ENCODE data around the gene BARHL2.

The BARHL2 gene

GRCh38 chr1:90711696-90712095 lies 5.4 kb downstream of the BARHL2 start:
- no peaks in the 10 kb centered on the region for H4K20me1 ChIP-seq (ENCODE audit: insufficient read depth, low read length)
- H3K9me2 ChIP-seq (replicated peaks; ENCODE audit: insufficient read depth, low read length) = no peaks in the 10 kb centered on the region
- no peaks in the 10 kb centered on the region for H3F3A ChIP-seq (ENCODE audit: insufficient read depth, low read length)
- no peak overlapping the region for H2AFZ ChIP-seq (ENCODE audit: low read length)
- no peak overlapping the region for H3K4me2 ChIP-seq (ENCODE audit: low read depth, low read length)
- DNase-seq = no peak
- H3K4me1 ChIP-seq (ENCODE audit: low read length) = no peaks in the 10 kb centered on the region
- no peaks in the 10 kb centered on the region for H3K36me3 ChIP-seq (replicated peaks; ENCODE audit: insufficient read depth, low read length)
- H3K4me3 ChIP-seq (ENCODE audit: low read length) = no peak overlapping the region
- no peak overlapping the region for H3K27ac ChIP-seq (ENCODE audit: low read length)
- H3K9ac ChIP-seq (ENCODE audit: low read length) = no peak overlapping the region
- no peaks in the 10 kb centered on the region for H3K79me2 ChIP-seq (ENCODE audit: low read length)
- H3K27me3 ChIP-seq (replicated peaks; ENCODE audit: insufficient read depth, low read length) = no peaks in the 10 kb centered on the region
- no peaks in the 10 kb centered on the region for H3K9me3 ChIP-seq (replicated peaks; ENCODE audit: insufficient read depth, low read length)
- TF ChIP-seq CTCF (IDR thresholded peaks at IDR 0.05; ENCODE audit: low read length) (no peak), EZH2phosphoT487 (IDR thresholded peaks at IDR 0.05; ENCODE audit: low read length) (no peak), EZH2 (optimal IDR thresholded peaks at IDR 0.05; ENCODE audit: low read depth, low read length) (no peak)

GRCh38 chr1:90710579-90711536 lies 6.2 kb downstream of the BARHL2 start:
- H3K9me3 ChIP-seq (replicated peaks; ENCODE audit: insufficient read depth, low read length) = no peaks in the 10 kb centered on the region
- H3K9me2 ChIP-seq (replicated peaks; ENCODE audit: insufficient read depth, low read length) = no peaks in the 10 kb centered on the region
- H4K20me1 ChIP-seq (ENCODE audit: insufficient read depth, low read length) = no peaks in the 10 kb centered on the region
- H3F3A ChIP-seq (ENCODE audit: insufficient read depth, low read length) = no peaks in the 10 kb centered on the region
- no peaks in the 10 kb centered on the region for H3K36me3 ChIP-seq (replicated peaks; ENCODE audit: insufficient read depth, low read length)
- H3K4me3 ChIP-seq (ENCODE audit: low read length) = no peak overlapping the region
- no peak overlapping the region for H3K27ac ChIP-seq (ENCODE audit: low read length)
- TF ChIP-seq EZH2 (optimal IDR thresholded peaks at IDR 0.05; ENCODE audit: low read depth, low read length) (no peak), EZH2phosphoT487 (IDR thresholded peaks at IDR 0.05; ENCODE audit: low read length) (no peak), CTCF (IDR thresholded peaks at IDR 0.05; ENCODE audit: low read length) (no peak)
- H2AFZ ChIP-seq (ENCODE audit: low read length) = no peak overlapping the region
- H3K9ac ChIP-seq (ENCODE audit: low read length) = no peak overlapping the region
- H3K4me2 ChIP-seq (ENCODE audit: low read depth, low read length) = no peak overlapping the region
- no peaks in the 10 kb centered on the region for H3K79me2 ChIP-seq (ENCODE audit: low read length)
- no peak for DNase-seq
- no peaks in the 10 kb centered on the region for H3K4me1 ChIP-seq (ENCODE audit: low read length)
- H3K27me3 ChIP-seq (replicated peaks; ENCODE audit: insufficient read depth, low read length) = no peaks in the 10 kb centered on the region

GRCh38 chr1:90709535-90709934 lies 7.6 kb downstream of the BARHL2 start:
- Histone ChIP-seq H2AFZ (ENCODE audit: low read length) (no peak overlapping the region), H3K36me3 (replicated peaks; ENCODE audit: insufficient read depth, low read length) (no peaks in the 10 kb centered on the region), H3K4me2 (ENCODE audit: low read depth, low read length) (no peak overlapping the region), H3K9me2 (replicated peaks; ENCODE audit: insufficient read depth, low read length) (no peaks in the 10 kb centered on the region), H3K9ac (ENCODE audit: low read length) (no peak overlapping the region), H3K4me3 (ENCODE audit: low read length) (no peak overlapping the region), H3K27me3 (replicated peaks; ENCODE audit: insufficient read depth, low read length) (no peaks in the 10 kb centered on the region), H3K4me1 (ENCODE audit: low read length) (no peaks in the 10 kb centered on the region), H3K27ac (ENCODE audit: low read length) (no peak overlapping the region), H3K79me2 (ENCODE audit: low read length) (no peaks in the 10 kb centered on the region), H4K20me1 (ENCODE audit: insufficient read depth, low read length) (no peaks in the 10 kb centered on the region), H3F3A (ENCODE audit: insufficient read depth, low read length) (no peaks in the 10 kb centered on the region), H3K9me3 (replicated peaks; ENCODE audit: insufficient read depth, low read length) (no peaks in the 10 kb centered on the region)
- no peak for TF ChIP-seq EZH2phosphoT487 (IDR thresholded peaks at IDR 0.05; ENCODE audit: low read length)
- TF ChIP-seq EZH2 (optimal IDR thresholded peaks at IDR 0.05; ENCODE audit: low read depth, low read length) = no peak
- TF ChIP-seq CTCF (IDR thresholded peaks at IDR 0.05; ENCODE audit: low read length) = no peak
- no peak for DNase-seq
